GM23248 (cell line): ENCODE data around the gene SDE2. TPM values are rescaled to one million over a fixed set of nuclear protein-coding genes. Genes with fewer than 3 reads are reported as not detected.

Source experiments
- DNase-seq: peaks from one replicate; pipeline ENCODE4 v3.0.0-alpha.2; 2015
- H2AFZ ChIP-seq: fragments of 200-600 bp; sonication (generic); 2 replicates; pipeline ENCODE4 v1.6.1; 2016; ENCODE audit warnings: antibody characterized with exemption
- H3F3A ChIP-seq: fragments of 200-600 bp; sonication (generic); 2 replicates; pipeline ENCODE4 v1.6.1; 2016; ENCODE audit warnings: mild to moderate bottlenecking, antibody characterized with exemption, mixed run types; ENCODE audit not compliant: insufficient read depth
- H3K27ac ChIP-seq: fragments of 200-600 bp; sonication (generic); 2 replicates; pipeline ENCODE4 v1.5.1; 2016; ENCODE audit warnings: mild to moderate bottlenecking
- H3K27me3 ChIP-seq: fragments of 200-600 bp; sonication (generic); replicated peaks from 2 replicates; pipeline ENCODE4 v1.6.1; 2016; ENCODE audit warnings: mild to moderate bottlenecking; ENCODE audit not compliant: insufficient read depth
- H3K36me3 ChIP-seq: fragments of 200-600 bp; sonication (generic); 2 replicates; pipeline ENCODE4 v1.6.1; 2016; ENCODE audit warnings: low read depth, mild to moderate bottlenecking
- H3K4me1 ChIP-seq: fragments of 200-600 bp; sonication (generic); 2 replicates; pipeline ENCODE4 v1.6.1; 2016; ENCODE audit warnings: mild to moderate bottlenecking; ENCODE audit not compliant: insufficient read depth
- H3K4me2 ChIP-seq: fragments of 200-600 bp; sonication (generic); one replicate; pipeline ENCODE4 v1.6.1; 2016; ENCODE audit warnings: mild to moderate bottlenecking; ENCODE audit not compliant: unreplicated experiment
- H3K4me3 ChIP-seq: fragments of 200-600 bp; sonication (generic); 2 replicates; pipeline ENCODE4 v1.5.1; 2016; ENCODE audit warnings: mild to moderate bottlenecking
- H3K79me2 ChIP-seq: fragments of 200-600 bp; sonication (generic); 2 replicates; pipeline ENCODE4 v1.6.1; 2016; ENCODE audit warnings: mild to moderate bottlenecking; ENCODE audit not compliant: insufficient read depth
- H3K9ac ChIP-seq: fragments of 200-600 bp; sonication (generic); 2 replicates; pipeline ENCODE4 v1.6.1; 2016; ENCODE audit warnings: mild to moderate bottlenecking
- H3K9me2 ChIP-seq: fragments of 200-600 bp; sonication (generic); 2 replicates; pipeline ENCODE4 v1.6.1; 2016; ENCODE audit warnings: mixed run types, mild to moderate bottlenecking, moderate library complexity; ENCODE audit not compliant: insufficient read depth
- H3K9me3 ChIP-seq: fragments of 200-600 bp; sonication (generic); one replicate; pipeline ENCODE4 v1.6.1; 2017; ENCODE audit warnings: low read depth
- H4K20me1 ChIP-seq: fragments of 200-600 bp; sonication (generic); 2 replicates; pipeline ENCODE4 v1.6.0; 2016; ENCODE audit not compliant: insufficient read depth
- EZH2 ChIP-seq: fragments of 200-600 bp; sonication (generic); IDR thresholded peaks from 2 replicates; pipeline ENCODE4 v1.6.1; 2018; ENCODE audit warnings: antibody characterized with exemption, mild to moderate bottlenecking; ENCODE audit not compliant: insufficient read depth, poor library complexity, severe bottlenecking
- EZH2phosphoT487 ChIP-seq: fragments of 200-600 bp; sonication (generic); IDR thresholded peaks from 2 replicates; pipeline ENCODE4 v1.6.1; 2018; ENCODE audit warnings: antibody characterized with exemption, moderate library complexity, mild to moderate bottlenecking, low read depth; ENCODE audit not compliant: insufficient read depth
- WGBS, 2 experiments: methylation state at CpG; one replicate each; pipeline ENCODE4 v1.1.6; 2015 to 2017; ENCODE audit warnings: low lambda C conversion rate in 2 of 2, low coverage in 1 of 2; ENCODE audit errors: missing lambda C conversion rate in 2 of 2; 5-methylcytosine and 5-hydroxymethylcytosine counted together
- in situ Hi-C: fragments of 300-500 bp; cut with MboI; formaldehyde crosslinking; loops from 2 replicates; pipeline ENCODE4 v1.15.0; 2020
- polyA plus RNA-seq: library from polyadenylated mRNA; unstranded; fragments of >200 nt; fragmentation: Nextera tagmentation; extraction: Ambion mirVana; gene quantifications from 2 replicates; pipeline ENCODE4 v1.2.1, GENCODE V29; 2016
- total RNA-seq: library from RNA; depleted of rRNA; stranded (reverse); fragments of >200 nt; shearing (Covaris generic); gene quantifications from 2 replicates; pipeline ENCODE4 v1.2.3, GENCODE V29; 2014

SDE2 gene
- total and polyA plus RNA-seq, 2 experiments from 2014 or later = 18.0 to 21.6 TPM

GRCh38 chr1:225958041-225958440 is 41.1 kb downstream of the SDE2 start:
- H3K9me3 ChIP-seq = no peaks in the 10 kb centered on the region
- H3F3A ChIP-seq = no peaks in the 10 kb centered on the region
- no peak overlapping the region for H2AFZ ChIP-seq
- no peaks in the 10 kb centered on the region for H3K9me2 ChIP-seq
- no peak overlapping the region for H3K9ac ChIP-seq
- no peak overlapping the region for H3K4me3 ChIP-seq
- DNase-seq = no peak
- no peak for TF ChIP-seq EZH2phosphoT487
- TF ChIP-seq EZH2 = no peak
- no peaks in the 10 kb centered on the region for H3K27me3 ChIP-seq
- H3K36me3 ChIP-seq = no peaks in the 10 kb centered on the region
- no peaks in the 10 kb centered on the region for H3K79me2 ChIP-seq
- H4K20me1 ChIP-seq = no peaks in the 10 kb centered on the region
- no peak overlapping the region for H3K4me2 ChIP-seq
- H3K27ac ChIP-seq = no peak overlapping the region
- in situ Hi-C loops = no loop called here
- no peaks in the 10 kb centered on the region for H3K4me1 ChIP-seq
- 30 to 36% methylated on average over 3 of the region's 3 CpGs for WGBS, 2 experiments

GRCh38 chr1:225954753-225955152 is 44.4 kb downstream of the SDE2 start:
- WGBS, 2 experiments = 33 to 67% methylated on average over 1 of the region's 1 CpG
- H3K27ac ChIP-seq = no peak overlapping the region
- no peaks in the 10 kb centered on the region for H3K9me2 ChIP-seq
- no peaks in the 10 kb centered on the region for H3F3A ChIP-seq
- H3K79me2 ChIP-seq = no peaks in the 10 kb centered on the region
- TF ChIP-seq EZH2 = no peak
- H3K9ac ChIP-seq = no peak overlapping the region
- H3K4me3 ChIP-seq = no peak overlapping the region
- H3K27me3 ChIP-seq = no peaks in the 10 kb centered on the region; the same call in 1 of the 2 replicates
- in situ Hi-C loops = no loop called here
- H3K9me3 ChIP-seq = no peaks in the 10 kb centered on the region
- no peak overlapping the region for H3K4me2 ChIP-seq
- H3K4me1 ChIP-seq = no peaks in the 10 kb centered on the region
- H4K20me1 ChIP-seq = no peaks in the 10 kb centered on the region
- H3K36me3 ChIP-seq = no peaks in the 10 kb centered on the region
- DNase-seq = no peak
- H2AFZ ChIP-seq = no peak overlapping the region

- Histone ChIP-seq H4K20me1 (no peaks in the 10 kb centered on the region), H3K27me3 (no peaks in the 10 kb centered on the region; the same call in 1 of the 2 replicates), H3K9me3 (no peaks in the 10 kb centered on the region), H3K4me1 (no peaks in the 10 kb centered on the region), H3K4me2 (no peak overlapping the region), H3K79me2 (no peaks in the 10 kb centered on the region), H3K36me3 (no peaks in the 10 kb centered on the region), H3K27ac (no peak overlapping the region), H2AFZ (no peak overlapping the region), H3K9me2 (no peaks in the 10 kb centered on the region), H3F3A (no peaks in the 10 kb centered on the region), H3K9ac (no peak overlapping the region), H3K4me3 (no peak overlapping the region)
- WGBS, 2 experiments = 63 to 79% methylated on average over 4 of the region's 4 CpGs
- DNase-seq = no peak
- in situ Hi-C loops = no loop called here
- TF ChIP-seq EZH2phosphoT487 = no peak
- TF ChIP-seq EZH2 = no peak
Measured at GRCh38 chr1:225953315-225953714, 45.8 kb downstream of the SDE2 start.

GRCh38 chr1:225950905-225951497 is 48.1 kb downstream of the SDE2 start:
- Histone ChIP-seq H3K4me1 (no peaks in the 10 kb centered on the region), H3K27ac (no peak overlapping the region), H3K9ac (no peak overlapping the region), H4K20me1 (no peaks in the 10 kb centered on the region), H3K9me2 (no peaks in the 10 kb centered on the region), H3F3A (no peaks in the 10 kb centered on the region), H3K36me3 (no peaks in the 10 kb centered on the region), H2AFZ (no peak overlapping the region), H3K9me3 (no peaks in the 10 kb centered on the region), H3K4me3 (no peak overlapping the region), H3K4me2 (no peak overlapping the region), H3K79me2 (no peaks in the 10 kb centered on the region), H3K27me3 (peaks cover 8% of the 10 kb centered on the region; the same call in 1 of the 2 replicates)
- DNase-seq = no peak
- no peak for TF ChIP-seq EZH2phosphoT487
- no peak for TF ChIP-seq EZH2
- in situ Hi-C loops = no loop called here
- 49 to 55% methylated on average over 9 of the region's 9 CpGs for WGBS, 2 experiments

- Histone ChIP-seq H4K20me1 (no peaks in the 10 kb centered on the region), H3K4me1 (no peaks in the 10 kb centered on the region), H3K27ac (no peak overlapping the region), H3K4me3 (no peak overlapping the region), H3K4me2 (no peak overlapping the region), H3K79me2 (no peaks in the 10 kb centered on the region), H3F3A (no peaks in the 10 kb centered on the region), H3K9me2 (no peaks in the 10 kb centered on the region), H3K9me3 (no peaks in the 10 kb centered on the region), H2AFZ (no peak overlapping the region), H3K9ac (no peak overlapping the region), H3K27me3 (peaks cover 8% of the 10 kb centered on the region; the same call in 1 of the 2 replicates), H3K36me3 (no peaks in the 10 kb centered on the region)
- TF ChIP-seq EZH2 (no peak), EZH2phosphoT487 (no peak)
- in situ Hi-C loops = no loop called here
- WGBS, 2 experiments = 56 to 64% methylated on average over 6 of the region's 6 CpGs
- no peak for DNase-seq
Measured at GRCh38 chr1:225949041-225949440, 50.1 kb downstream of the SDE2 start.
